Prostate gland (tissue), 2 donors: ENCODE measurements around the gene ZNF324B. TPM values are rescaled to one million over a fixed set of nuclear protein-coding genes. Genes with fewer than 3 reads are reported as not detected.

Experiments
- DNase-seq: peaks from one replicate; pipeline ENCODE4 v3.0.0-alpha.2; 2019; ENCODE audit warnings: low spot score
- H3K27ac ChIP-seq, 2 donors: fragments of 200-600 bp; sonication (generic); 2 replicates each; pipeline ENCODE4 v1.5.1; 2017 to 2019
- H3K27me3 ChIP-seq: fragments of 200-600 bp; sonication (generic); replicated peaks from 2 replicates; pipeline ENCODE4 v1.5.1; 2019; ENCODE audit not compliant: insufficient read depth
- H3K36me3 ChIP-seq, 2 donors: fragments of 200-600 bp; sonication (generic); 1 replicate in 1 of 2; 2 replicates in 1 of 2; pipeline versions ENCODE4 v1.5.1 to v1.8.1; 2017 to 2019
- H3K4me1 ChIP-seq: fragments of 200-600 bp; sonication (generic); replicated peaks from 2 replicates; pipeline ENCODE4 v1.5.1; 2019
- H3K4me3 ChIP-seq, 2 donors: fragments of 200-600 bp; sonication (generic); 2 replicates each; pipeline ENCODE4 v1.5.1; 2017 to 2019
- H3K9me3 ChIP-seq: fragments of 200-600 bp; sonication (generic); 2 replicates; pipeline ENCODE4 v1.5.1; 2017
- CTCF ChIP-seq, 4 experiments: fragments of 200-600 bp in 2 of 4; fragments of 450-650 bp in 2 of 4; sonication (generic) in 2 of 4; IDR thresholded peaks; 1 replicate in 3 of 4; 2 replicates in 1 of 4; pipeline ENCODE4 v1.5.1; 2016 to 2019; ENCODE audit warnings: antibody characterized with exemption in 4 of 4, mild to moderate bottlenecking in 2 of 4, moderate library complexity in 2 of 4
- POLR2A ChIP-seq: fragments of 450-650 bp; IDR thresholded peaks from one replicate; pipeline ENCODE4 v1.6.1; 2016; ENCODE audit warnings: antibody characterized with exemption, mild to moderate bottlenecking
- POLR2AphosphoS5 ChIP-seq: sonication (generic); formaldehyde crosslinking; IDR thresholded peaks from one replicate; pipeline ENCODE4 v1.6.1; 2017; ENCODE audit warnings: antibody characterized with exemption
- WGBS: methylation state at CpG from one replicate; pipeline ENCODE4 v1.1.5; 2018; 5-methylcytosine and 5-hydroxymethylcytosine counted together
- intact Hi-C: fragments of 100-400 bp; cut with DNase I; formaldehyde crosslinking; loops from one replicate; pipeline ENCODE4 v1.14.2; 2022
- total RNA-seq, 2 donors: library from RNA; depleted of rRNA; stranded (reverse); fragments of >200 nt; gene quantifications; one replicate each; pipeline ENCODE4 v1.1.0, GENCODE V29; 2016

ZNF324B gene
- total RNA-seq, 2 donors from 2014 or later: 10.8 to 16.4 TPM

- intact Hi-C loops: no loop called here
- Histone ChIP-seq H3K4me3 (no peak overlapping the region), H3K36me3 (no peaks in the 10 kb centered on the region), H3K27me3 (no peaks in the 10 kb centered on the region), H3K9me3 (no peaks in the 10 kb centered on the region), H3K27ac (no peak overlapping the region), H3K4me1 (no peaks in the 10 kb centered on the region)
- TF ChIP-seq CTCF (IDR thresholded peaks at IDR 0.05) (no peak), POLR2A (no peak), POLR2AphosphoS5 (no peak)
- 94% methylated on average over 19 of the region's 21 CpGs for WGBS
- DNase-seq: no peak
Measured at GRCh38 chr19:58455306-58455705, 3.9 kb downstream of the ZNF324B start.

DNA sequence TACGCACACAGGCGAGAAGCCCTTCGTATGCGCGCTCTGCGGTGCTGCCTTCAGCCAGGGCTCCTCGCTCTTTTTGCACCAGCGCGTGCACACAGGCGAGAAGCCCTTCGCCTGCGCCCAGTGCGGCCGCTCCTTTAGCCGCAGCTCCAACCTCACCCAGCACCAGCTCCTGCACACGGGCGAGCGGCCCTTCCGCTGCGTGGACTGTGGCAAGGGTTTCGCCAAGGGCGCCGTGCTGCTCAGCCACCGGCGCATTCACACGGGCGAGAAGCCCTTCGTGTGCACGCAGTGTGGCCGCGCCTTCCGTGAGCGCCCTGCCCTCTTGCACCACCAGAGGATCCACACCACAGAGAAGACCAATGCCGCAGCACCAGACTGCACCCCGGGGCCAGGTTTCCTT, 4.7 kb downstream of the ZNF324B start:
- no peaks in the 10 kb centered on the region for H3K9me3 ChIP-seq
- H3K27me3 ChIP-seq: no peaks in the 10 kb centered on the region
- intact Hi-C loops: no loop called here
- H3K4me1 ChIP-seq: no peaks in the 10 kb centered on the region
- no peak overlapping the region for H3K4me3 ChIP-seq
- WGBS: 99% methylated on average over 11 of the region's 35 CpGs
- TF ChIP-seq CTCF (IDR thresholded peaks at IDR 0.05): no peak
- TF ChIP-seq POLR2AphosphoS5: no peak
- TF ChIP-seq POLR2A: no peak
- no peaks in the 10 kb centered on the region for H3K36me3 ChIP-seq
- no peak overlapping the region for H3K27ac ChIP-seq
- DNase-seq: no peak

DNA sequence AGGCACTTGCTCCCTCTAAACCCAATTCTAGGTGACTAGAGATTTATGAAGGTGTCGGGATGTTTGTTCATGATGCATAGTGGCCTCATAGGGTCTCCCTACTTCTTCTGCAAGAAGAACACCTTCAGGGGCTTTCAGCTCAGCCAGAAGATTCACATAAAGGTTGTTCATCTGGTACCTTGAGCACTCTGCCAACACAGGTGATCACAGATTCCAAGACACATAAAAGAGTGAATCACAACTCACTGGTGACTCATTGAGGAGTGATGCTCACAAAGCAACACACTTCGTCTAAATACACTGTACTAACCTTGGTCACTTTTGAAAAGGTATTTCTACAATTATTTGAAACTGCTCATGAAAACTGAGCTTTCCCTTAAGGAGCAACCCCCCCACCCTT, 8.6 kb downstream of the ZNF324B start:
- no peak overlapping the region for H3K4me3 ChIP-seq
- H3K27me3 ChIP-seq: no peaks in the 10 kb centered on the region
- intact Hi-C loops: no loop called here
- no peaks in the 10 kb centered on the region for H3K36me3 ChIP-seq
- no peak overlapping the region for H3K27ac ChIP-seq
- TF ChIP-seq POLR2AphosphoS5: no peak
- no peak for TF ChIP-seq POLR2A
- no peak for TF ChIP-seq CTCF (IDR thresholded peaks at IDR 0.05)
- no peak for DNase-seq
- no peaks in the 10 kb centered on the region for H3K9me3 ChIP-seq
- WGBS: 73% methylated on average over 2 of the region's 2 CpGs
- H3K4me1 ChIP-seq: no peaks in the 10 kb centered on the region

GRCh38 chr19:58466089-58466759, 14.8 kb downstream of the ZNF324B start:
- no peak for DNase-seq
- H3K27ac ChIP-seq: peak overlapping the region; percentile 19 to 68
- H3K4me1 ChIP-seq: peaks cover 6% of the 10 kb centered on the region
- H3K4me3 ChIP-seq: peak overlapping the region; percentile 71 to 96
- no peaks in the 10 kb centered on the region for H3K27me3 ChIP-seq
- intact Hi-C loops: no loop called here
- WGBS: 32% methylated on average over 20 of the region's 20 CpGs
- TF ChIP-seq POLR2A (no peak), CTCF (IDR thresholded peaks at IDR 0.05) (no peak), POLR2AphosphoS5 (no peak)
- H3K36me3 ChIP-seq: peaks cover 5 to 10% of the 10 kb centered on the region in 2 donors
- no peaks in the 10 kb centered on the region for H3K9me3 ChIP-seq
